ENCODE data around the gene SV2C.
"Not testable (repeated sequence)": the region's sequence is repeated elsewhere in the genome, so short reads cannot be mapped to it uniquely, and the experiment has no call there.

SV2C gene

GRCh38 chr5:76351176-76351575 is 268.0 kb downstream of the SV2C start:
- no peak for DNase-seq

- no peak for DNase-seq
Observed at GRCh38 chr5:76351577-76351976, 268.4 kb downstream of the SV2C start.

GRCh38 chr5:76356887-76357286 is 273.7 kb downstream of the SV2C start:
- DNase-seq = no peak

- DNase-seq = no peak
Observed at GRCh38 chr5:76363352-76364225, 280.4 kb downstream of the SV2C start.

GRCh38 chr5:76364226-76364589 is 281.0 kb downstream of the SV2C start:
- DNase-seq = no peak

GRCh38 chr5:76365561-76365960 is 282.4 kb downstream of the SV2C start:
- DNase-seq = no peak

- DNase-seq = no peak
Observed at GRCh38 chr5:76366596-76366995, 283.4 kb downstream of the SV2C start.

- DNase-seq = no peak
Observed at GRCh38 chr5:76367623-76368371, 284.6 kb downstream of the SV2C start.

GRCh38 chr5:76368941-76369340 is 285.8 kb downstream of the SV2C start:
- DNase-seq = no peak

- DNase-seq = not testable (repeated sequence)
Observed at GRCh38 chr5:76369668-76370067, 286.5 kb downstream of the SV2C start.

- DNase-seq = no peak
Observed at GRCh38 chr5:76371960-76372322, 288.8 kb downstream of the SV2C start.

- peak; percentile 44 for DNase-seq
Observed at GRCh38 chr5:76372323-76373054, 289.3 kb downstream of the SV2C start.

- DNase-seq = no peak
Observed at GRCh38 chr5:76376148-76376865, 293.1 kb downstream of the SV2C start.

- no peak for DNase-seq
Observed at GRCh38 chr5:76376866-76377230, 293.7 kb downstream of the SV2C start.

GRCh38 chr5:76378355-76378754 is 295.2 kb downstream of the SV2C start:
- no peak for DNase-seq

GRCh38 chr5:76379316-76379715 is 296.1 kb downstream of the SV2C start:
- no peak for DNase-seq

- no peak for DNase-seq
Observed at GRCh38 chr5:76379855-76380254, 296.7 kb downstream of the SV2C start.

- DNase-seq = no peak
Observed at GRCh38 chr5:76380346-76381066, 297.3 kb downstream of the SV2C start.

GRCh38 chr5:76383126-76383832 is 300.1 kb downstream of the SV2C start:
- no peak for DNase-seq

GRCh38 chr5:76384189-76384588 is 301.0 kb downstream of the SV2C start:
- DNase-seq = no peak

- DNase-seq = no peak
Observed at GRCh38 chr5:76384705-76385104, 301.5 kb downstream of the SV2C start.

GRCh38 chr5:76385540-76385939 is 302.4 kb downstream of the SV2C start:
- DNase-seq = no peak
